Prostate gland (tissue), 2 donors: ENCODE data around the gene BUD31.

ENCODE experiments used
- POLR2A ChIP-seq: fragments of 450-650 bp; IDR thresholded peaks from one replicate; pipeline ENCODE4 v1.6.1; 2016; ENCODE audit warnings: antibody characterized with exemption, mild to moderate bottlenecking
- TF ChIP-seq, protein P1 (sequence below), 4 experiments: fragments of 200-600 bp in 2 of 4; fragments of 450-650 bp in 2 of 4; sonication (generic) in 2 of 4; IDR thresholded peaks; 1 replicate in 3 of 4; 2 replicates in 1 of 4; pipeline ENCODE4 v1.5.1; 2016 to 2019; ENCODE audit warnings: antibody characterized with exemption in 4 of 4, mild to moderate bottlenecking in 2 of 4, moderate library complexity in 2 of 4

DNA sequence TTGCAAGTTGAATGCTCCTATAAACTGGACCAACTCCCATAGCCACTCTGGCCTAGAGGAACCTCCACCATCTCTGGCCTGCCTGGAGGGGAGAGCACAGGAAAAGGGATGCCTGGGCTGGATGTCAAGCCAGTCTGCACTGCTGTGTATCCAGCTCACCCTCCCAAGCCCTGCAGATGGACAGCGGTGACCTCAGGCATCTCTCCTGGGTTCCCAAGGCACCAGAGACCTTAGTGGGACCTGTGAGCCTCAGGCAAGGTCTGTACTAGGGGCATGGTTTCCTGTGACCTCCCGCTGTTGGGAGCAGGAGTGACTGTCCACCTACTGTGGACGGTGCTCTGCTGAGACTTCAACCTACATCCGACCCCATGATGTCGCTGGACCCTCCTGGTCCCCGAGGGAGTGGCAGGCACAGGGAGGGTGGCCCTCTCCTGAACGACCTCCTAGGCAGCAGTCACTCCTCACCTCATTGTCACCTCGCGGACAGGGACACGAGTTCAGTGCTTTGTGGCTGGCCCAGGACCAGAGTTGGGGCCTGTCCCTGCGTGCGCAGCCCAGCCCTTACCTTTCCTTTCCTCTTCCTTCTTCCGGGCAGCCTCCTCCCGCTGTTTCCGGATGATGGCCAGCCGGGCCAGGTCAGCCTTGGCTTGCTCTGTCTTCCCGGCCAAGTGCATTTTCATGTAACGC lies 11.3 kb upstream of the BUD31 start:
- TF ChIP-seq POLR2A = no peak
- TF ChIP-seq, protein P1, sequence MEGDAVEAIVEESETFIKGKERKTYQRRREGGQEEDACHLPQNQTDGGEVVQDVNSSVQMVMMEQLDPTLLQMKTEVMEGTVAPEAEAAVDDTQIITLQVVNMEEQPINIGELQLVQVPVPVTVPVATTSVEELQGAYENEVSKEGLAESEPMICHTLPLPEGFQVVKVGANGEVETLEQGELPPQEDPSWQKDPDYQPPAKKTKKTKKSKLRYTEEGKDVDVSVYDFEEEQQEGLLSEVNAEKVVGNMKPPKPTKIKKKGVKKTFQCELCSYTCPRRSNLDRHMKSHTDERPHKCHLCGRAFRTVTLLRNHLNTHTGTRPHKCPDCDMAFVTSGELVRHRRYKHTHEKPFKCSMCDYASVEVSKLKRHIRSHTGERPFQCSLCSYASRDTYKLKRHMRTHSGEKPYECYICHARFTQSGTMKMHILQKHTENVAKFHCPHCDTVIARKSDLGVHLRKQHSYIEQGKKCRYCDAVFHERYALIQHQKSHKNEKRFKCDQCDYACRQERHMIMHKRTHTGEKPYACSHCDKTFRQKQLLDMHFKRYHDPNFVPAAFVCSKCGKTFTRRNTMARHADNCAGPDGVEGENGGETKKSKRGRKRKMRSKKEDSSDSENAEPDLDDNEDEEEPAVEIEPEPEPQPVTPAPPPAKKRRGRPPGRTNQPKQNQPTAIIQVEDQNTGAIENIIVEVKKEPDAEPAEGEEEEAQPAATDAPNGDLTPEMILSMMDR (IDR thresholded peaks at IDR 0.05) = no peak
